HG03159 (cell line): ENCODE data around the gene TNNC1.

Experiments used
- ATAC-seq: cut with Tn5 transposase; IDR thresholded peaks from one replicate; pipeline ENCODE4 v1.9.1; 2021; ENCODE audit warnings: mild to moderate bottlenecking, moderate library complexity; ENCODE audit not compliant: unreplicated experiment

Gene TNNC1

DNA sequence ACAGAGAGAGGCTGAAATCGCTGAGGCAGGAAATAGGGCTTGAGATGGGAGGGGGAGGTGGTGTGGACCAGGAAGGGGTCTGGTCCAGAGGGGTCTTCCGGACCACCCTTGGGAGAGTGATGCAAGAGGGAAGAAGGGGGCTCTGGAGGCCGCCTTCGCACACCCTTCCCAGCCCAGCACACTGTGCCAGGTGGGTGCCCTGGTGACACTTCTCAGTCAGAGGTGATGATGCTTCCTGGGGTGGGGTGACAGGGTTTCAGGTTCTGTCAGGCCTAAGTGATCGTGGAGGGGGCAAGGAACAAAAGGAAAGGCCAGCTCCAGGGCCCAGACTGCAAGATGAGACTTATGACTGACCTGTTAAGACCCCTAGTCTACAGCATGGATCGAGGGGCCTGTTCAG lies 21.6 kb downstream of the TNNC1 start:
- ATAC-seq, result no peak

DNA sequence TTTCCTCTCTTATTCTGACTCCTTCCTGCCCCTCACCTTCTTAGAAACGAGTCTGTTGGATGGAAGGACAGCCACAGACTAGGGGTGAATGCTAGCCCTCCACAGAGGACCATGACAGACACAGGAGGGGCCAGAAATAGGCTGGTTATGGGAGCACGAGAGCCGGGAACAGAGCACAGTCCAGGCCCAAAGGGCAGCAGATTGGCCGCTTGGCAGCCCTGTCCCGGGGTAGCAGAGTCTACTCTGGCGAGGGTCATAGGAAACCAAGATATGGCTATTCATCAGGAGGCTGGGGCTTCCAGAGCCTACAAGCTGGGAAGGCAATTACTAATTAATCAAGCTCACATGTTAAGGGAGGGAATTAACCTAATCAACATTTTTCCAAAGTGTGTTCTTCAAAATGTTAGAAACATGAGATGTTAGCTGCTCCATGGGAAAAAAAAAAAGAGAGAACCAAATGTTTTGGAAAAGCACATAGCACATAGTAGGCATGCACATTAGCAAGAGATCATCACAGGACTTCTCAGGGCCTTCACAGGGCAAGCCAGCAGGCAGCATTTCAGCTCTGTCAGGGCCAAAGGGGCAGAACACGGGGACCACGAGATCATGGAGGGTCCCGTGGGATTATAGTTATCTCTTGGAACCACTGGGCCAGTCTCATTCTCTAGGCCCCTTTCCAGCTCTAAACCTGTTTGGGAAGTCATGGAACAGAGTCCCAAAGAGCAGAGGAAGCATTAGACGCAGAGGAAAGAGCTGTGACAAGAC lies 22.2 kb downstream of the TNNC1 start:
- no peak for ATAC-seq

DNA sequence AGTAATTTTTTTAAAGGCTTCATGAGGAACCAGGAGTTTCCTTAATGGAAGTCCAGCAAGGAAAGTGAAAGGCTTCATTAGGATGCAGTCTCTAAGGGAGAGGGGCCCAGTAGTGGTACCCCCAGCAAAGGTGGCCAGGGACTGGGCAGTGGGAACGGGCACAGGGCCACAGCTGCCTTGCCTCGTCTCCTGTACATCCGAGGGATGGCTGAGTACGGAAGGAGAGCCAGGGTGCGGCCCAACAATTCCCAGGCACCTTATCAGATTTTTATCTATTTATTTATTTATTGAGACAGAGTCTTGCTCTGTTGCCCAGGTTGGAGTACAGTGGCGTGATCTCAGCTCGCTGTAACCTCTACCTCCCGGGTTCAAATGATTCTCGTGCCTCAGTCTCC lies 23.4 kb downstream of the TNNC1 start:
- ATAC-seq, result no peak

DNA sequence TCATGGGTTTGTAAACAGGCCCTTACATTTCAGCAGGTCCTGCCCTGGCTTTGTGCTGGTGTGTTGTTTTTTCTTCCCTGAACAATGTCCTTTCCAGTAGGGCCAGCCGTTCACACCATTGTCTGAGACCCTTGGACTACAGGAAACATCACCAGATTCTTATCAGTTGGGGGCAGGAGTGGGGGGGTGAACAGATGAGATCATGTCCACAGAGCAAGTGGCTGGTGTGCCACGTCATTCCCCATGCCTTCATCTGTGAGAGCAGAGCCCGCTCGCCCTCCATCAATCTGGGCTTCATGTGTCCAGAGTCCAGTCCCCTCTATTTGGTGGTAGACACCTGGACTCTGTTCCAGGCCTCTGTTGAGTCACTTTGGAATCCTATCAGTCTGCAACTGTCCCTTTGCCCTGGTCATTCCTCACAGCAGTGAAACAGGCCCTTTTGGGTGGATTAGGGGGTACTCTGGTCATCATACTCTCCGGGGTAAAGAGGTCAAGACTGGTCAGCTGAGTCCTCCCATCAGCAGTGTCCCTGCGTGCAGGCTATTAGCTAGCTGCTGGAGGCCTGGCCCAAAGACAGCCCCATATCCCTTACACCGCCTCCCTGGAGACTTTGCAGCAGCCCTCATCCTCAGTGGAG lies 23.9 kb downstream of the TNNC1 start:
- ATAC-seq, result no peak

DNA sequence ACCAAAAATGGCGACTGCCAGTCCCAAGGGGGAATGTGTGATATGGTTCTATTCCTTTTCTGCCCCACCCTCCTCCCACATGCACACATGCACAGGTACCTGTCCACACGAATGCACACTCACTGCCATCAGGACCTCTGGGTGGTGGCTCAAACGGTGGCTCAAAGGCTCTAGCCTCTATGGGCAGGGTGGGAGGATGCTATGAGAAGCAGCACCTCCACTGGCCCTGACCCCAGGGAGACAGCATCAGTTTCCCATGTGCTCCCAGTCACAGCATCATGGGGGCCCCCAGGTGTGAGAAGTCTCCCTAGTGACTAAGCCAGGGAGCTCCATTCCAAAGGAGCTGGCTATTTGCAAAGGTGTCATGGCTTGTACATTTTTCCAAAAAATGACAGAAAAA lies 24.8 kb downstream of the TNNC1 start:
- ATAC-seq, result no peak

DNA sequence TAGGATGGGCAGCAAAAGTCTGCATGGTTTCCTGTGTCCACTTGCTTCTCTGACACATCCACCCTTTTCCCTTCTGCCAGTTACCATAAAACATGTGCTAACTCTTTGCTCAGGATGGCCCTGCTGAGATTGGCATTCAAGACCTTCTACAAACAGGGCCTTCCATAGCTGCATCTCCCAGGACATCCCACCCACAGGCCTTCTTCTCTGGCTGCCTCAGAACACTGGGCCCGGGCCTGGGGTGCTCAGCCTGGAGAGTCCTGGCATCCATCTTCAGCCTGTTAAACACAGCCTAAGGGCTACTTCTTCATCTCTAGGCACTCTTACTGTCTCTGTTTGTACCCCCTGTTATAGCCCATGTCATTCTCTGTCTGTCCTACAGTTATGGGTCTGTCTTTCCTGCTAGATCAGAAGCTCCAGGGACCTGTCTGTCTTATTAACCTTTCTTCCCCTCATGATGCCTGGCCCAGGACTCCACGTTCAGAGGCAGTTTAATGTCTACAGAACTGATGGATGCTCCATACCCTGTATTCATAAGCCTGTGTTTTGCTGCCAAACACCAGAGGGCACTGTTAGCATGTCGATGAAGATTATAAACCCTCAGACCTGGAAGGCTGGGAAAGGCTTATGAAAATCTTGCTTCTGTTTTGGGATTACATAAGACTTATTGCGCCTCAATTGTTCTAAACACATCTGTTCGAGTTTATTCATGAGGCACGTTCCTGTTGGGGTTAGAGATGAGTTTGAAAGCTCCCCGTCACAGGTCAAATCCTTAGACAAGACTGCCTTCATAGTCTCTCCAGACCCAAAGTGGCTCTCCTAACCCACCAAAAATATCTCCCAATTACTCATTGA lies 25.5 kb downstream of the TNNC1 start:
- ATAC-seq, result no peak

DNA sequence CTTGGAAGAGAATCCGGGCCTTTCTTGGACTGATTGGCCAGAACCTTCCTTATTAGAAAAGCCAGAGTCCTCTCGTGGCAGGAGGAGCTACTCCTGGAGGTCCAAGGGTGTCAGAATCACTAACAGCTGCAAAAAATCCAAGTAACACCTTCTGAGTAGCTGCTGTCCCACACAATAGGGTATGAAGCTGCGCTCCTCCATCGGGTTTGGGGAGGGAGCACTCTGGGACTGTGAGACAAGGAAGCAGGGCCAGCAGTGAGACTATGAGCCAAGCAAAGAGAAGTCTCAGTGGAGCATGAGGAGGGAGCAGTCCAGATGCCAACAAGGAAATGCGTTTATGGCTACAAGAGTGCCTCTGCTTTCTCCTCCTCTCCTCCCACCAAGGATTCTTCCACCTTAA lies 30.7 kb downstream of the TNNC1 start:
- ATAC-seq, result no peak

DNA sequence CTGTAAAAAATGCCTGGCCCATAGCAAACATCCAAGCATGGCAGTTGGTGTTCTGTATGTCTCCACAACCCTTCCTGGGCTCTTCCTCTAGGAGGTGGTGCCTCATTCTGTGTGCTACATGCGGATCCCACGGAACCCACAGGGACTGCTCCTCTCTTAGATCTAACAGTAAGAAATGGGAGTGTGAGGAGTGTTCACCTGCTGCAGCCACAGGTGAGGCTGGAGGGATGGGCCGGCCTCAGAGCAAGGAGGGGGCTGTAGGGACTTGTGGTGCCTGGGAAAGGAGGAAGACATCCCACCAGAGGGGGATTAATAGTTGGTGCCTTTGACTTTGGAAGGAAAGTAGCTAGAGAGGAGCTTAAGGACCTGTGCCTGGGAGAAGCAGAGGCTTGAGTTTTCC lies 31.2 kb downstream of the TNNC1 start:
- ATAC-seq, result no peak

DNA sequence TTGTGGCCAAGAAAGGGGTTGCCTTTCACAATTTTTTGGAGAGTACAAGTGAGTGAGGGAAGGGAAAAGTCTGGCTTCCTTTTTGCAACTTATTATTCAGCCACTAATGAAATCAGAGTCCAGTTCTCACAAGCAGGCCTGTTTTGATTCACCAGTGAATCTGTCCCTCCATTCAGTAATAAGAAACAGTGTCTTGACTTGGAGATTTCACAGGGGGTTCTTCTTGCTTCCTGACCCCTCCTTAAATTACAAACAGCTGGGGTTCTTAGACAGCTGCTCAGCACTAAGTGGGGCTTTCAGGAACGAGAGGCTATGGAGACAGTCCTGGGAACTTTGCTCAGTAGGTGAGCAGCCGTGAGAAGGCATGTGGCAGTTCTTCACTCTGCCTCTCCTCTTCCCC lies 33.5 kb downstream of the TNNC1 start:
- ATAC-seq, result no peak

DNA sequence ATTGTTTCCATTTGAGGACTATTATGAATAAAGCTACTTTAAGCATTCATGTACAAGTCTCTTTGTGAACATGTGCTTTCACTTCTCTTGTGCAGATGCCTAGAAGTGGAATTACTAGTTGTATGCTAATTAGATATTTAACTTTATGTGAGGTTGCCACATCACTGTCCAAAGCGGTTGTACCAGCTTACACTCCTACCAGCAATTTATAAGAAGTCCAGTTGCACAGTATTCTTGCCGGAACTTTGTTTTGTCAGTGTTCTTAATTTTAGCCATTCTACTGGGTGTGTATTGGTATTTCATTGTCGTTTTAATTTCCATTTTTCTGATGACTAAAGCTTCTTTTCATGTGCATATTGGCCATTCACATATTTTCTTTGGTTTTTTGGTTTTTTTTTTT lies 38.0 kb downstream of the TNNC1 start:
- no peak for ATAC-seq

DNA sequence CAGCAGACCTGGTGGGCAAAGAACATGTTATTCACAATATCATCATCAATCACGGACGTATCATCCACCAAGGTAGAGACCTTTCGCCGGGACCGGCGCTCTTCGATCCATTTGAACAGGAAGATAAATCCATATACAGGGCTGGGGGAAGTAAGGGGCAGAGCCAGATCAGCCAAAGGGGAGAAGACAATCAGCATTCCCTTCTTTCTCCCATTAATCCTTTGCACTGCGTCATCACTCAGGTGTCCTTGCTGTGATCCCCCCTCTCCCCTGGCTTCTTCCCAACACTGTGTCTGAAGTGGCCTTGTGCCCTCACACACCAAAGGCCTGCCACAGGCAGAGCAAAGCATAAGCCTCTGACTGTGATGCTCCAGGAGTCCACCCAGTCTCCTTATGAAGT lies 45.4 kb downstream of the TNNC1 start:
- ATAC-seq, result no peak

DNA sequence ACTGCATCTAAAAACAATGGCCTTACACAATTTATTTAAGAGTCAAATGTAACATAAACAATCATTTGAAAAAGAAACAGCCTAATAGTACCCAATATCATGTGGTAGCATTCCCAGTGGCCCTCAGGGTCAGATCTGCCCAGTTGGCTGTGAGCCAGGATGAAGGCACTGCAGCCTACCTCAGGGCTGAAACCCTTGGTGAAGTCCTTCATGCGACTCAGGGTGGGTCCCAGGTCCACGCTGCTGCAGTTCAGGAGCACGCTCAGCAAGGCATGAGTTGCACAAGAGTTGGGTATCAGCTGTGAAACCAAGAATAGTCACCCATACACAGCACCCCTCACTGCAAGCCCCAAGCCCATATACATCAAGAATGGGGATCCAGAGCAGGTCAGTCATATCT lies 46.1 kb downstream of the TNNC1 start:
- ATAC-seq, result no peak

DNA sequence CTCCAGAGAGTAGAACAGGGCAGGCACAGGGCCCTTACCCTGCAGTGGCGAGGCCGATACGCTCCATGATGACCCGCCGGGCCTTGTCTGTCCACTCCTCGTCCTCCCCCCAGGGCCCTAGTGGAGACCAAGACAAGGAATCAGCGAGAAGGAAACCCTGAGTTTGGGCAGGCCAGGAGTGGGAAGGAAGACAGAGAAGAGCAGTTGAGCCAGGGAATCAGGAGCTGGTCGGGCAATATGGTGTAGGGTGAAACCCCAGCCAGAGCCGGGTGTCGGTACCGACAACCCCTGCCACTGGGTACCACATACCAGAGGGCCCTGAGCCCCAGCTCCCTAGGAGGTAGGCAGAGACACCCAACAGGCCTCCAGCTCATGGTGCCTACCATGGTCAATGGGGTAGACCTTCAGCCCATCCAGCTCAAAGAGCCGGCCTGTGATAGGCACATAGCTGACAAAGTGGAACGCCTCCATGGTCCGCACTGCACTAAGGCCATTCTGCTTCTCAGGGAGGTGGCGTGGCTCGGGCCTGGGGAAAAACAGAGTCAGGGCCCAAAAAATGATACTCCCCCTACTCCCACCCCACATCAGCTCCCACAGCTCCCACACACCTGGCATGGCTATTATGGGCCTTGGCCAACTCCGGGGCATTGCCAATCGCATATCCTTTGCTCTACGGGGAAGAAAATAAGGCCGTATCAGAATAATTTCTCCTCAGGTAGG lies 46.9 kb downstream of the TNNC1 start:
- no peak for ATAC-seq

DNA sequence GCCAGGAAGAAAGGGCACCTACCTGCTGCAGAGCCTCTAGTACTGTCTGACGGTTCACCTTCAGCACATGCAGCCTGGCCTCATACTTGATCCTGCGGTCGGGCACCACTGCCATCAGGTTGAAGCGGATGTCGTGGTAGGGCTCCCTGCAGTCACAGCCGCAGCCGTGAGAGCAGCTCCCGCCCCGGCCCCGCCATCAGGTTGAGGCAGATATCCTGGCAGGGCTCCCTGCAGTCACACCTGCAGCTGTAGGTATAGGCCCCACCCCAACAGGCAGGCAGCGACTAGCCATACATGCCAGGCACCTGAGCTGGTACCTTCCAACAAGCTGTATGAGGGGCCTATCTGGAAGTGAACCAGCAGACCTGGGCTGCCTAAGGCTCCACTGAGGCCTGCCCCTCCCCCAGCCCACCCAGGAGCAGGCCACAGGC lies 47.6 kb downstream of the TNNC1 start:
- no peak for ATAC-seq

DNA sequence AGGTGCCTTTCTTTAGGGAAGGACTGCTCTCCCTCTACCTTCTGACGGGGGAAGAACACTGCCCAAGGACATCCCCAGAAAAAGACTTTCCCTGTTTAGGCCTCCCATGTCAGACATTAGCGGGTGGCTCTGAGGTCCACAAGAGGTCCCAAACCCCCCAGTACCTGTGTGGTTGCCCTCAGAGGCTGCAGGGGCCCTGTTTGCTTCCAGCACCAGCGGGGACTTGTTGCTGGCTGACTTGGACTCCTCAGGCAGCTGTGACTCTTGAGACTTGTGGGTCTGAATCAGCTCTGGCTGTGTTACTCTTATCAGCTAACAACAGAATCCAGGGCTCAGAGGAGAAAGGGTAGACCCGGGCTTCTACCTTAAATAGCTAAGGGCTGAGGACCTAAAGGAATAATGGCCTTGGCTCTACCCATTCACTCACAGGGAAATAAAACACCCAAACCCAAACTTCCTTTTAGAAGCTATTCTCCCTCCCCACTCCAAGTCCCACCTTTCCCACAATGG lies 48.2 kb downstream of the TNNC1 start:
- ATAC-seq, result no peak

DNA sequence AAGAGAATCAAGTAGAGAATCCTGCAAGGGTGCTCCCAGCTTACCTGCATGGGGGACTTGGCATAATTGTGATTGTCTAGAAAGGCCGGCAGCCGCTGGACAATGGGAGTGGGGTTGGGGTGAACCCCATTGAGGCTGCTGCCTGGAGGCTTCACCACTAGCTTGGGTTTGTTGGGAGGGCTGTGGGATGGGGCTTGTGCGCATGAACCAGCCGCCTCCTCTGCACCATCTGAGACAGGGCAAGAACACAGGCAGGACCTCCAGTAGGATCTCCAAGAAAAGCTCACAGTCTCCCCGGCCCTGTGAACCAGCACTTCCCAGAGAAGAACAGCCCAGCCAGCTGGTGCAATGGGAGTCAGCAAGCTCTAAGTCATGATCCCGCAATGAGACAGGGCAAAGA lies 48.8 kb downstream of the TNNC1 start:
- ATAC-seq, result no peak

DNA sequence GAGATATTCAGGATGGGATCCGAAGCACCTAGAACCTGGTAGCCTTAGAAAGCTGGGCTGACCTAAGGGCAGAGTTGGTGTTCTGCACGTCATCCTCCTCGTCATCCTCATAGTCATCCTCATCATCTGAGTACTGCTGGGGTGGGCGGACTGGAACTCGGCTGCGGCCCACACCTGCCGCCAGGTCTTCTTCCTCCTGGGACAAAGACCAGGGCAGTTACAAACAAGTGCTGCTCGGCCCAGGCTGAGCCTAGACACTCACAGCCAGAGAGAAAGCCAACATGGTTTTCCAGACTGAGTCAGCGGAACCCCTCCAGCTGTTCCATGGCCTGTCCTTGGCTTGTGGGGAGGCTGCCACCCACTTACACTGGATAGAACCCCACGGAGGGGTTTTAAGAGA lies 49.5 kb downstream of the TNNC1 start:
- ATAC-seq, result no peak

DNA sequence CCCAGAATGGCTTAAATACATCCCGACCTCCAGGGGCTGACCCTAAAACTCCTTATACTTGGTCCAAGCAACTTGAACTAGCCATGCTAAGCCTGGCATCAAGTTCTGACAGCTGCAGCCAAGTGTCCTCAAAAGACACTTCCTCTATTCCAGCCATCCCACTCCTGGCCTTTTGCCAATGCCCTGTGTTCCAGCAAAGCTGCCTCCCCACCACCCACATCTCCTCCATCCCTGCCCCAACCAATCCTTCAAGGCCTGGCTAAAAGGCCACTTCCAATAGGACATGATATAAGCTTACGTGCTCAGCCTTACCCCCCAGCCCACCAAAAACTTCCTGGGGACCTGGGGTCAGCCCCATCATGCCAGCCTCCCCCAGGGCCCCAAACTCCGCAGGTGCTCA lies 49.9 kb downstream of the TNNC1 start:
- ATAC-seq, result no peak

DNA sequence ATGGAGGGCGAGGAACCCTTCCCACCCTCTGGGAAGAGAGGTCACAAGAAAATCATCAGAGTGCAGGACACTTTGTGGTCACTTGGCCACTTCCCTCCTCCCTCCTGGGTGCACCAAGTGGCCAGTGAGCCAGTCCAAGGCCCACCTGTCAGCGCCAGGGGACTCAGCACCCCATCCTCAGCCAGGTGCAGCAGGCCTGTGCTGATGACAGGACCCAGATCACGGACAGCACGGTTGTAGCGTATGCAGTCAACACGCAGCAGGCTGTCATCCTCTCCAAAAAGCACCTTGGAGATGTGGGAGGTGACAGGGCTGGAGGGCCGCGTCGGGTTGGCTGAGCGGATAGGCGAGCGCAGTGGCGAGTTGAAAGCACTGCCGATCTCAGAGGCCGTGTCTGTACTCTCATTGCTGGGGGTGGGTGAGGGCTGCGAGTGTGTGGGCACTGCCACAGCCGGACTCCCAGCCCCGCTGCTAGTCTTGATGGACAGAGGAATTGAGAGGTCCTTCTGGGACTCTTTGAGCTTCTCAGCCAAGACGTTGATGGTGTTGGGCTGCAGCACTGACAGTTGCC lies 50.5 kb downstream of the TNNC1 start:
- no peak for ATAC-seq

DNA sequence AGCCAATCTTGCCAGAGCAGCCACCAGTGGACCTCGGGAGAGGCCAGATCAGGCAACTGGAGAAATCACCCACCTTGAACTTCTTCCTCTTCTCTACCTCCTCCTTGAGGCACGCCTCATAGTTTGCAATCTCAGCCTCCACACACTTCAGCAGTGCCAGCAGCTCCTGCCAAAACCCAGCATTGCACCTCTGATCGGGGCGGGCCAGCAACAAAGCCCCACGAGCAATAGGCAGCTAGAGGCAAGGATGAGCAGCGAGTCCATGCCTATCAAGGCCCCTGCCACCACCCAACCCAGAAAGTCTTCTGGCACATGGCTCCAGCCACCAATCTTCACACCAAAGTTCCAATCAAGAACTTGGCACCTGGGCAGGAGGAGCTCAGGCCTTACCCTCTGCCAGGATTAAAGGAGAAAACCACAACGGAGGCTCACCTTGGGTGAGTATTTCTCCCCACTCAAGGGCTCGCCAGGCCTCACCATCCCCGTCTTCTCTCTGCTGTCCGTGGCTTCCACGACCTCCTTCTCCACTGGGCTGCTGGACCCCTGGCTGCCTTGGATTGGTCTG lies 51.1 kb downstream of the TNNC1 start:
- ATAC-seq, result no peak
